Type B pancreatic cell (in vitro differentiated cells): Measurements from ENCODE around the gene LTF. TPM values are rescaled to one million over a fixed set of nuclear protein-coding genes. Genes with fewer than 3 reads are reported as not detected.
A peak's percentile ranks its signal among the peaks of the same experiment; 100 is the strongest.

ENCODE experiments used
- DNase-seq: peaks from one replicate; pipeline ENCODE4 v3.0.0; 2021; ENCODE audit warnings: mixed read lengths; ENCODE audit not compliant: unreplicated experiment; ENCODE audit errors: extremely low spot score
- H3K27ac Mint-ChIP-seq: 2 replicates; pipeline ENCODE4 v1.8.0; 2021; ENCODE audit warnings: mild to moderate bottlenecking, mixed read lengths
- H3K27me3 Mint-ChIP-seq: 2 replicates; pipeline ENCODE4 v1.8.0; 2021; ENCODE audit warnings: mixed read lengths
- H3K36me3 Mint-ChIP-seq: 2 replicates; pipeline ENCODE4 v1.8.0; 2021; ENCODE audit warnings: mixed read lengths
- H3K4me1 Mint-ChIP-seq: one replicate; pipeline ENCODE4 v1.8.0; 2021; ENCODE audit warnings: mixed read lengths; ENCODE audit not compliant: unreplicated experiment
- H3K4me3 Mint-ChIP-seq: 2 replicates; pipeline ENCODE4 v1.8.0; 2021; ENCODE audit warnings: mild to moderate bottlenecking, mixed read lengths
- H3K9me3 Mint-ChIP-seq: 2 replicates; pipeline ENCODE4 v1.8.0; 2021; ENCODE audit warnings: mixed read lengths
- CTCF ChIP-seq: fragments of 200-600 bp; sonication (generic); conservative IDR thresholded peaks from 2 replicates; pipeline ENCODE4 v1.5.0; 2021; ENCODE audit warnings: antibody characterized with exemption, mild to moderate bottlenecking
- total RNA-seq: library from RNA; stranded (reverse); gene quantifications from 2 replicates; pipeline ENCODE4 v1.2.1, GENCODE V29; 2021; ENCODE audit warnings: low replicate concordance

The LTF gene
- total RNA-seq, 1 donor from 2014 or later, result not detected

- DNase-seq, result peak; percentile 92
- no peak overlapping the region for H3K27ac Mint-ChIP-seq
- H3K4me1 Mint-ChIP-seq, result peaks cover 5% of the 10 kb centered on the region
- peaks cover 10% of the 10 kb centered on the region for H3K27me3 Mint-ChIP-seq
- peak overlapping the region; percentile 61 for H3K4me3 Mint-ChIP-seq
- H3K36me3 Mint-ChIP-seq, result no peaks in the 10 kb centered on the region
- H3K9me3 Mint-ChIP-seq, result no peaks in the 10 kb centered on the region
- peak; percentile 97 for TF ChIP-seq CTCF
Measured at GRCh38 chr3:46488735-46489361, 24.1 kb upstream of the LTF start.

- no peak for TF ChIP-seq CTCF
Measured at GRCh38 chr3:46485779-46486175, 21.1 kb upstream of the LTF start.

GRCh38 chr3:46484911-46485778 lies 20.4 kb upstream of the LTF start:
- no peak overlapping the region for H3K27ac Mint-ChIP-seq
- H3K27me3 Mint-ChIP-seq, result peaks cover 10% of the 10 kb centered on the region
- H3K4me1 Mint-ChIP-seq, result peaks cover 5% of the 10 kb centered on the region
- H3K4me3 Mint-ChIP-seq, result no peak overlapping the region
- no peaks in the 10 kb centered on the region for H3K36me3 Mint-ChIP-seq
- no peak for TF ChIP-seq CTCF
- H3K9me3 Mint-ChIP-seq, result no peaks in the 10 kb centered on the region
- DNase-seq, result no peak

More at GRCh38 chr3:46485779-46486175, 21.1 kb upstream of the LTF start:
- H3K27ac Mint-ChIP-seq, result no peak overlapping the region
- no peak for DNase-seq
- H3K9me3 Mint-ChIP-seq, result no peaks in the 10 kb centered on the region
- H3K36me3 Mint-ChIP-seq, result no peaks in the 10 kb centered on the region
- H3K4me3 Mint-ChIP-seq, result no peak overlapping the region
- peaks cover 5% of the 10 kb centered on the region for H3K4me1 Mint-ChIP-seq
- peaks cover 10% of the 10 kb centered on the region for H3K27me3 Mint-ChIP-seq

DNA sequence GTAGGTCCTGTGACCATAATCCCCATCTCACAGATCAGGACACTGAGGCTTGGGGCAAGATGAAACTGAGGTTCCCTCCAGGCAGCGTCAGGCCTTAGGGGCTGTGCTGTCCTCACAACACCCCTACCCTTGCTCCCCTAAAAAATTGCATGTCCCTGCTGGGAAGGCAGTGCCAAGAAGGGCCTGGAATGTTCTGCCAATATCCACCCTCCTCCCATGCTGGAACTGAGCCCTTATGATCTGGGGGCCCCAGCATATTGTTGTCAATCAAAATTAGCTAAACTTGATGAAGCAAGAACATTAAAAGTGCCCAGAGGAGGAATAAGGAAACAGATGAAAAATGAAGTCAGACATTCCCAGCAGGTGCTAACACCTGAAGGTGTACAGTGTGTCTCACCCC lies 19.7 kb upstream of the LTF start:
- no peak overlapping the region for H3K4me3 Mint-ChIP-seq
- TF ChIP-seq CTCF, result no peak
- H3K27me3 Mint-ChIP-seq, result peaks cover 13% of the 10 kb centered on the region
- H3K36me3 Mint-ChIP-seq, result no peaks in the 10 kb centered on the region
- no peaks in the 10 kb centered on the region for H3K9me3 Mint-ChIP-seq
- no peak for DNase-seq
- peaks cover 5% of the 10 kb centered on the region for H3K4me1 Mint-ChIP-seq
- no peak overlapping the region for H3K27ac Mint-ChIP-seq

GRCh38 chr3:46483825-46484224 lies 19.1 kb upstream of the LTF start:
- Mint-ChIP-seq H3K4me1 (peaks cover 5% of the 10 kb centered on the region), H3K27me3 (peaks cover 18% of the 10 kb centered on the region), H3K4me3 (no peak overlapping the region), H3K36me3 (no peaks in the 10 kb centered on the region), H3K9me3 (no peaks in the 10 kb centered on the region), H3K27ac (no peak overlapping the region)
- no peak for TF ChIP-seq CTCF
- DNase-seq, result no peak
